Occipital lobe (tissue), 2 donors: ENCODE data around the gene NDUFA6. TPM values are rescaled to one million over a fixed set of nuclear protein-coding genes. Genes with fewer than 3 reads are reported as not detected.
A peak's percentile ranks its signal among the peaks of the same experiment; 100 is the strongest.
"Not testable (repeated sequence)": the region's sequence is repeated elsewhere in the genome, so short reads cannot be mapped to it uniquely, and the experiment has no call there.

Experiments used
- DNase-seq: peaks from one replicate; lab custom pipeline; 2025; lab: John Stamatoyannopoulos, UW
- total RNA-seq: library from RNA; depleted of rRNA; stranded (reverse); fragments of >200 nt; gene quantifications from one replicate; pipeline ENCODE4 v1.2.3, GENCODE V29; 2014

NDUFA6 gene
- 34.3 TPM for total RNA-seq

DNA sequence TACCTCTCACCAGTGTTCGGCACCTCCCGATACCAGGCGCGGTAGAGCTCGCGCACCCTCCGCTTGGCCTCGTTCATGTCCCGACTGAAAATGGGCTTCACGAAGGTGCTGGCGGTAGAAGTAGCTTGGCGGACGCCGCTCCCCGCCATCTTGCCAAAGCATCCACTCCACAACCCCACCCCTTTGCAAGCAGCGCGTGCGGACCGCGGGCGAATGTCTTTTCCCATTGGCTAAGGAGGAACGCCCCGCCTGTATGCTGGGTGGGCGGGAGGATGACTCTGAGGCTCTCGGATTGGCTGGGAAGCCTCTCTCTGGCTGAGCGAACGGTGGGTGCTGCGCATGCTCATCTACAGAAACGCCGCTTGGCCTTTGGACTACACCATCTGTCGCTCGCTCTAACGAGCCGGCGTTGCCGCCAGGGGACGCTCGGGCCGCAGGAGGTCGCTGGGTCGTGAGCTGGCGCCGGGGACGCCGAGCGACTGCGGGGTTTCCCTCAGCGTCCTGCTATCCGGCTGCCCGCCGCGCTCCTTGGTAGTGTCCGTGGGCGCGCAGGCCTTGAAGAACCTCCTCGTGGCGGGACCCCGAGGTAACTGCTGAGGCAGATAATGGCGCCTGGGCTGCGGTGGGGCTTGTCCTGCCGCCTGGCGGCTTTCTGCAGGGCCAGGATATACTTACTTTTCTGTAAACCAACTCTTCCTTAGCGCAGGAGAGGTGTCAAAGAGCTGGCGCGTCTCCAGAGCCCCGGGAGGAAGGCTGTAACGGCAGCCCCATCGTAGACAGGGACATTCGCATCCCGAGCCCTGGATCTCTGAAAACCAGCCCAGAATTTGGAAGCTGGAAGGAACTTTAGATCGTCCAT lies at the start of gene NDUFA6:
NDUFA6 (minus strand) TSS at position 177 of the 859 bp plus-strand sequence; CDS start at position 149, 28 bp downstream.
- peak; percentile 99 for DNase-seq

DNA sequence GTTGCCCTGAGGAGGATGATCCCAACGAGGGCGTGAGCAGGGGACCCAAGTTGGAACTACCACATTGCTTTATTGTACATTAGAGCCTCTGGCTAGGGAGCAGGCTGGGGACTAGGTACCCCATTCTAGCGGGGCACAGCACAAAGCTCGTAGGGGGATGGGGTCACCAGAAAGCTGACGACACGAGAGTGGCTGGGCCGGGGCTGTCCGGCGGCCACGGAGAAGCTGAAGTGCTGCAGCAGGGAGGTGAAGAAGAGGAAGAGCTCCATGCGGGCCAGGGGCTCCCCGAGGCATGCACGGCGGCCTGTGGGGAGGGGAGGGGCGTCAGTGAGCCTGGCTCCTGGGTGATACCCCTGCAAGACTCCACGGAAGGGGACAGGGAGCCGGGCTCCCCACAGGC lies 49.6 kb upstream of the NDUFA6 start:
- not testable (repeated sequence) for DNase-seq

DNA sequence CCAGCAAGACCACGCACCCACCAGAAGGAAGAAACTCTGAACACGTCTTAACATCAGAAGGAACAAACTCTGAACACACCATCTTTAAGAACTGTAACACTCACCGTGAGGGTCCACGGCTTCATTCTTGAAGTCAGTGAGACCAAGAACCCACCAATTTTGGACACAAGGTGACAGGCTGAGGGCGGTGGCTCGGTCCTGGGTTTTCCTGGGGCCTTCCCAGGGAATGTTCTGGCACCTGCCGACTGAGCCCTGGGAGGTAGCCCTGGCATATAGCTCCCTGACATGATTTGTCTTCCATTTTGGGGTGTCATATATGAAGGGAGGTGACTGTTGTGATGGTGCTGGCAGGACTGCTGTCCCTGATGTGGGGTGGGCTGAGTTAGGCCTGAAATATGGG lies 48.9 kb upstream of the NDUFA6 start:
- not testable (repeated sequence) for DNase-seq

DNA sequence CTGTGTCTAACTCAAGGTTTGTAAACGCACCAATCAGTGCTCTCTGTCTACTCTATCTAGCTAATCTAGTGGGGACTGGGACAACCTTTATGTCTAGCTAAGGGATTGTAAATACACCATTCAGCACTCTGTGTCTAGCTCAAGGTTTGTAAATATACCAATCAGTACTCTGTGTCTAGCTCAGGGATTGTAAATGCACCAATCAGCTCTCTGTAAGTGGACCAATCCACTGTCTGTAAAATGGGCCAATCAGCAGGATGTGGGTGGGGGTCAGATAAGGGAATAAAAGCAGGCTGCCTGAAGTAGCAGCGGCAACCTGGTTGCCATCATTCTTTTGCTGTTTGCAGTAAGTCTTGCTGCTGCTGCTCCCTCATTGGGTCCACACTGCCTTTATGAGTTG lies 48.4 kb upstream of the NDUFA6 start:
- no peak for DNase-seq

DNA sequence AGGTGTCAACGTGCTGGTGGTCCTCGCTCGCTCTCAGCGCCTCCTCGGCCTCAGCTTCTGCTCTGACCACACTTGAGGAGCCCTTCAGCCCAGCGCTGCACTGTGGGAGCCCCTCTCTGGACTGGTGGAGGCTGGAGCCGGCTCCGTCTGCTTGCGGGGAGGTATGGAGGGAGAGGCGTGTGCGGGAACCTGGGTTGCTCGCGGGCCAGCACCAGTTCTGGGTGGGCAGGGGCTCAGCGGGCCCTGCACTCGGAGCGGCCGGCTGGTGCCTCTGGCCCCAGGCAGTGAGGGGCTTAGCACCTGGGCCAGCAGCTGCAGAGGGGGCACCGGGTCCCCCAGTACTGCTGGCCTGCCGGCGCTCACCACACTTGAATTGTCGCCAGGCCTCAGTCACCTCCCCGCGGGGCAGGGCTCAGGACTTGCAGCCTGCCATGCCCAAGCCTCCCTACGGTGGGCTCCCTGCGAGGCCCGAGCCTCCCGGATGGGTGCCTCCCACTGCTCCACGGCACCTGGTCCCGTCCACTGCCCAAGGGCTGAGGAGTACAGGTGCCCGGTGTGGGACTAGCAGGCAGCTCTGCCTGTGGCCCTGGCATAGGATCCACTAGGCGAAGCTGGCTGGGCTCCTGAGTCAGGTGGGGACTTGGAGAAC lies 47.7 kb upstream of the NDUFA6 start:
- DNase-seq: no peak

DNA sequence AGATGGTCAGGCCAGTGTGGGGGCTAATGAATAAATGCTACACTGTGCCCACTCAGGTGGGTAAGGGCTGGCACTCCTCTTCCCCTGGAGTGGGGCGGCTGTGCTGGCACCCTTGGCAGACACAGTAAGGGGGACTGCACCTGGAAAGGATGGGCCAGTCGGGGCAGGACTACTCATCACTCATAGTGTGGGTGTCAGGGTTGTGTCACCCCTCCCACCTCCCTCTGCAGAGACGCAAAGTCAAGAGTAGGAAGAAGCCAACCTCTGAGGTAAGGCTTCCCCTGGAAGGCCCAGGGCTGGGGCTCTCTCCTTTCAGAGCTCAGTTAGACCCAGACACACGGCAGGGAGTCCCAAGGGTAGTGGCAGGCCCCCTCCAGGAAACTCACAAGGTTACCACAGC lies 45.1 kb upstream of the NDUFA6 start:
- not testable (repeated sequence) for DNase-seq

DNA sequence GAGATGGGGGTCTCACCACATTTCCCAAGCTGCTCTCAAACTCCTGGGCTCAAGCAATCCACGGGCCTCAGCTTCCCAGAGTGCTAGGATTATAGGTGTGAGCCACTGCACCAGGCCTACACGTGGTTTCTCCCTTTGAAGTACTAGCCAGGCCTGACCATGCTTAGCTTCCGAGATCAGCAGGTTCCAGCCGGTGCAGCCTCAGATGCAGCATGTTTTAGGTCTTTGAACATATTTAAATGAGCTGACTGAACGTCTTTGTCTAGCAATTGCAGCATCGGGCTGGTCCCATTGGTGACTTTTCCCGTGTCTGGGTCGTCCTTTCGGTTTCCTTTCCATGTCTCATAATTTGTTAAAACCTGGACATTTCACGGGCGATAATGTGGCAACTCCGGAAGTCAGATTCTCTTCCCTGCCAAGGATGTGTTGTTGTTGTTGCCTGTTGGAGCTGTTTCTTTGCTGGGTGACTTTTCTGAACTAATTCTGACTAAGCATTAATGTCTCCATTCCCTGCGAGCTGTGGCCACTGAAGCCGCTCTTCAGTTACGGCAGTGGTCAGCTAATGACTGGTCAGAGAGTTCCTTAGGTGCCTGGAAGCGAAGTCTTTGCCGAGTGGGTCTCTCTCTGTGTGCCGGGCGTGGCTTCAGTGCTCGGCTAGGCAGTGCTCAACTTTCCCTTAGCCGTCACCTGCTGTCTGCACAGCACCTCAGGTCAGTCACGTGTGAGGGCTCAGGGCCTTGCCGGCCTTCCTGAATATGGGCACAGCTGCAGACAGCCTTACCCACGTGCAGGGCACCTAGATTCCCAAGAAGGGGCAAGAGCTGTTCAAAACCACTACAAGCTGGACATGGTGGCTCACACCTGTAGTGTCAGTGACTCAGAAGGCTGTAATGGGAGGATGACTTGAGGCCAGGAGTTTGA lies 43.8 kb upstream of the NDUFA6 start:
- DNase-seq: no peak

DNA sequence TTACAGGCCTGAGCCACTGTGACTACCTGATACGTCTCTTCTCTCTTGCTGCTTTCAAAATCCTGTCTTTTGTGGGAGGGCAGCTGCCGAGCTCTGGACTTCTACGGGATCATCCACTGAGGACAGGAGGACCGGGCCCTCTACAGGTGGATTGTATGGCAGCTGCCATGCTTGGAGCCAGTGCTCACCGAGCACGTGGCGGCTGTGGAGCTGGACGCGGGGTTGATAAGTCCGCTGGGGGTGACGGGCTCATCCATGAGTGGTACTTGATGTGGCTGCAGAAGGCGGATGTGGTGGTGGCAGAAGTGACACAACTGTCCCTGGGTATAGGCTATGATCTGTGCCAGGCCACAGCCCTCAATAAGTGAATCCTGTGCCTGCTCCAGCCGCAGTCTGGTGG lies 41.9 kb upstream of the NDUFA6 start:
- DNase-seq: no peak

DNA sequence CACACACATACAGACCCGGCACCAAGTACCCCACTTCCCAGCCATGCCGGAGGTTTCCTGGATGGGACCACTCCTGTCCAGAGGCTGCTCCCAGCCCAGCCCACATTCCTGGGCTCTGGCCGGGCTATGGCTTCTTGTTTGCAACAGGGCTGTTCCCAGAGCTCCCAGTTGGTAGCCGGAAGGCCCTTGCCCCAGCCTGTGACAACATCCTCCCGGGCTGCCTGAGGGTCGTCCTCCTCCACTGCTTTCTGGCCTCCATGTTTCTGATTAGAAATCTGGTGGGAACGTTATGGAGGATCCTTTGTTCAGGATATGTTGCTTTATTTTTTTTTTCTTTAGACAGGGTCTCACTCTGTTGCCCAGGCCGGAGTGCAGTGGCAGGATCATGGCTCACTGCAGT lies 41.0 kb upstream of the NDUFA6 start:
- DNase-seq: no peak

DNA sequence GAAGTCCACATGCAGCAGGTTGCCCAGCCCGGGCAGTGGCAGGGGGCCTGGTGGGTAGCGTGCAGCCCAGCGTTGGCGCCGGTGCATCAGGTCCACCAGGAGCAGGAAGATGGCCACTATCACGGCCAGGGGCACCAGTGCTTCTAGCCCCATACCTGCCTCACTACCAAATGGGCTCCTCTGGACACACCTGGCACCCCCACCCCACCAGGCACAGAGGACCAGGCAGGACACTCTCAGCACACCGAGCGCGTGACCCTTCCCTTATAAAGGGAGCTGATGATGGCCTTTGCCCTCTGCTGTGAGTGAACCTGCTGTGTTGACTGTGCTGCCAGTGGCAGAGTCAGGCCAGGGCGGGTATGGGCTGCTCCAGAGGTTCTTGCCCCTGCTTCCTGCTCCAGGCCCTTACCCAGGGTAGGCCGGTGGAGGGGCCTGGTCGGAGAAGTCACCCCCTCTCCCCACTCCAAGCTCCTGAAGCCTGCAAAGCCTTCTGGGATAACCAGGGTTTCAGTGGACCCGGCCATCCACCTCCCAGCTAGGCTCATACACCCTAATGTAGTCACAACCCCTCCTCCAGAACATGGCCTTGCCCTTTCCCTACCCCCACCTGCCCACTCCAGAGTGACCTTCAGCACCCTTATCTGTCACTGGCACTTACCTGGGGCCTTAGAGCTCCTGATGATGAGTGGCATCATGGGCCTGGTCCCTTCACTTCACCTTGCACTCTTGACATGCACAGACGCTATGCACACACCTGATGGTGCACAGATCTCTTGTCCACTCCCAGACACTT lies 40.3 kb upstream of the NDUFA6 start, which contains the start of gene CYP2D6:
CYP2D6 (minus strand) TSS at position 172 of the 793 bp plus-strand sequence; CDS start at position 153, 19 bp downstream.
- not testable (repeated sequence) for DNase-seq

DNA sequence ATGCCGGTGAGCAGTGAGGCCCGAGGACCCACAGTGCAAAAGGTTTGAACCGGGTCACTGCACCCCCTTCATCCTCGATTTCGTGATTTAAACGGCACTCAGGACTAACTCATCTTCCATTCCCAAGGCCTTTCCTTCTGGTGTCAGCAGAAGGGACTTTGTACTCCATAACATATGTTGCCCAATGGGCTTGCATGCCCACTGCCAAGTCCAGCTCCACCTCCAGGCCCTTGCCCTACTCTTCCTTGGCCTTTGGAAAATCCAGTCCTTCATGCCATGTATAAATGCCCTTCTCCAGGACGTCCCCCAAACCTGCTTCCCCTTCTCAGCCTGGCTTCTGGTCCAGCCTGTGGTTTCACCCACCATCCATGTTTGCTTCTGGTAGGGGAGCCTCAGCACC lies 39.6 kb upstream of the NDUFA6 start:
- not testable (repeated sequence) for DNase-seq

DNA sequence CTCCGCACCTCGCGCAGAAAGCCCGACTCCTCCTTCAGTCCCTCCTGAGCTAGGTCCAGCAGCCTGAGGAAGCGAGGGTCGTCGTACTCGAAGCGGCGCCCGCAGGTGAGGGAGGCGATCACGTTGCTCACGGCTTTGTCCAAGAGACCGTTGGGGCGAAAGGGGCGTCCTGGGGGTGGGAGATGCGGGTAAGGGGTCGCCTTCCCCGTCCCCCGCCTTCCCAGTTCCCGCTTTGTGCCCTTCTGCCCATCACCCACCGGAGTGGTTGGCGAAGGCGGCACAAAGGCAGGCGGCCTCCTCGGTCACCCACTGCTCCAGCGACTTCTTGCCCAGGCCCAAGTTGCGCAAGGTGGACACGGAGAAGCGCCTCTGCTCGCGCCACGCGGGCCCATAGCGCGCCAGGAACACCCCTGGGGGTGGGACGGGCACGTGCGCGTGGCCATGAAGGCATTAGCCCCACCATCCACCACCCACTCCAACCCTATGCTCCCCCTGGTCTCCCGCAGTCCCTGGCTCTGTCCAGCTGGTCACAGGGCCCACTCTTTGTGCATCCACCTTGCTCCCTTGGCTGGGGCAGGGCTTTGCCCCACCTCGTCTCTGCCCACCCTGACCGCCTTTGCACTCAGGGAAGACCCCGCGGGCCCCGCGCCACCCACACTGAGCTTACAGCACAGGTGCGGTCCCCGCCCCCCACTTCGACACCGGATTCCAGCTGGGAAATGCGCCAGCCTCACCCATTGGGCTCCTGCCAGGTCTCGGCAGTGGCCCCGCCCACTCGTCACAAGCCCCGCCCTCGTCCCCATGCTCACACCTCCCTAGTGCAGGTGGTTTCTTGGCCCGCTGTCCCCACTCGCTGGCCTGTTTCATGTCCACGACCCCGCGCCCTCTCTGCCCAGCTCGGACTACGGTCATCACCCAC lies 38.5 kb upstream of the NDUFA6 start:
- DNase-seq: not testable (repeated sequence)

DNA sequence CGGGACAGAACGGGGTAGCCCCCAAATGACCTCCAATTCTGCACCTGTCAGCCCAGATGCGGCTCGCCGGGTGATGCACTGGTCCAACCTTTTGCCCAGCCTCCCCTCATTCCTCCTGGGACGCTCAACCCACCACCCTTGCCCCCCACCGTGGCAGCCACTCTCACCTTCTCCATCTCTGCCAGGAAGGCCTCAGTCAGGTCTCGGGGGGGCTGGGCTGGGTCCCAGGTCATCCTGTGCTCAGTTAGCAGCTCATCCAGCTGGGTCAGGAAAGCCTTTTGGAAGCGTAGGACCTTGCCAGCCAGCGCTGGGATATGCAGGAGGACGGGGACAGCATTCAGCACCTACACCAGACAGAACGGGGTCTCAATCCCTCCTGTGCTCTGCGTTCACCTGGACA lies 37.4 kb upstream of the NDUFA6 start:
- not testable (repeated sequence) for DNase-seq

DNA sequence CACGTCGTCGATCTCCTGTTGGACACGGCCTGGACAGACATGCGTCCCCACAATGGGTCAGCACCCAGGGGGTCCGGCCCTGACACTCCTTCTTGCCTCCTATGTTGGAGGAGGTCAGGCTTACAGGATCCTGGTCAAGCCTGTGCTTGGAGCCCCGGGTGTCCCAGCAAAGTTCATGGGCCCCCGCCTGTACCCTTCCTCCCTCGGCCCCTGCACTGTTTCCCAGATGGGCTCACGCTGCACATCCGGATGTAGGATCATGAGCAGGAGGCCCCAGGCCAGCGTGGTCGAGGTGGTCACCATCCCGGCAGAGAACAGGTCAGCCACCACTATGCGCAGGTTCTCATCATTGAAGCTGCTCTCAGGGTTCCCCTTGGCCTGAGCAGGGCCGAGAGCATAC lies 37.0 kb upstream of the NDUFA6 start:
- no peak for DNase-seq

DNA sequence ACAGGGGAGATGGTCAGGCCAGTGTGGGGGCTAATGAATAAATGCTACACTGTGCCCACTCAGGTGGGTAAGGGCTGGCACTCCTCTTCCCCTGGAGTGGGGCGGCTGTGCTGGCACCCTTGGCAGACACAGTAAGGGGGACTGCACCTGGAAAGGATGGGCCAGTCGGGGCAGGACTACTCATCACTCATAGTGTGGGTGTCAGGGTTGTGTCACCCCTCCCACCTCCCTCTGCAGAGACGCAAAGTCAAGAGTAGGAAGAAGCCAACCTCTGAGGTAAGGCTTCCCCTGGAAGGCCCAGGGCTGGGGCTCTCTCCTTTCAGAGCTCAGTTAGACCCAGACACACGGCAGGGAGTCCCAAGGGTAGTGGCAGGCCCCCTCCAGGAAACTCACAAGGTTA lies 33.0 kb upstream of the NDUFA6 start:
- DNase-seq: not testable (repeated sequence)

DNA sequence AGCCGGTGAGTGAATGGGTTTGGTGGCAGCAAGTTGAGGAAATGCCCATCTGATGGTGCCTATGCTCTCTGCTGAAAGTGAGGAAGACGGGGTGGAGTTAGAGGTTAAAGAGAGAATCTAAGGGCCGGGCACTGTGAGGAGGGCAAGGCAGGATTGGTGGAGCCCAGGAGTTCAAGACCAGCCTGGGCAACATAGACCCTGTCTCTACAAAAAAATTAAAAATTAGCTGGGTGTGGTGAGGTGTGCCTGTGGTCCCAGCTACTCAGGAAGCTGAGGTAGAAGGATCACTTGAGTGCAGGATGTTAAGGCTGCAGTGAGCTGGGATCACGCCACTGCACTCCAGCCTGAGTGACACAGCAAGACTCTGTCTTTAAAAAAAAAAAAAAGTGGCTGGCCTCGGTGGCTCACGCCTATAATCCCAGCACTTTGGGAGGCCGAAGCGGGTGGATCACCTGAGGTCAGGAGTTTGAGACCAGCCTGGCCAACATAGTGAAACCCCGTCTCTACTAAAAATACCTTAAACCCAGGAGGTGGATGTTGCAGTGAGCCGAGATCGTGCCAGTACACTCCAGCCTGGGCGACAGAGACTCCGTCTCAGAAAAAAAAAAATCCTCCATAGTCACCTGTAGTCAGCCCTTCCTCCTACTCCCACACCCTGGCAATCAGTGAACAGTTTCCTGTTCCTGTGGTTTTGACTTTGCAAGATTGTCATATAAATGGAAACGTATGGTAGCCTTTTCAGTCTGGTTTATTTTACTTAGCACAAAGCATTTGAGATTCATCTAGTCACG lies 29.9 kb upstream of the NDUFA6 start:
- DNase-seq: not testable (repeated sequence)

DNA sequence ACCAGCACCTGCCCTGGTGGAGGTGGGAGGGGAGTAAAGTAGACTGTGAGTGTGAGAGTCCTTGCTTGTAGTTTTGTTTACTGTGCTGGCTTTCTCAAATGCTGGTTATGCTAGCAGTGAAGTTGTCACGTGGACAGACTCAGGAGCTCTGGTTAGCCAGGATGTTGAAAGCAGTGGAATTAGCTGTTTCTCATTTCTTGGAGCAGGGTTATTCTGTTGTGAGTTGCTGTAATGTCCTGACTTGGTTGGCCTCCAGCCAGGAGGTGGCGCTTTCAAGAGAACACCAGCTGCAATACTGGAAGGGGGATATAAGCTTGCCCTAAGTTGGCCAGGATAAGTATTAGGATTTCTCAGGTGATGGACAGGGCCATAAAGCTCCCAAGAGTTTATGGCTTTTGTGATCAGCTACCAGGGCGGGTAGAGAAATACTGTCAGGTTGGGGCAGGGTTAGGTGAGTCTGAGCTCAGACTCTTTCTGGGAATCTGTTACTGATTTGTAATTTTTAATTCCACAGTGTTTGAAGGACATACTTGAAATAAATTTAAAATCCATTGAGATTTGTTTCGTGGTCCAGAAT lies 26.4 kb upstream of the NDUFA6 start:
- DNase-seq: no peak

DNA sequence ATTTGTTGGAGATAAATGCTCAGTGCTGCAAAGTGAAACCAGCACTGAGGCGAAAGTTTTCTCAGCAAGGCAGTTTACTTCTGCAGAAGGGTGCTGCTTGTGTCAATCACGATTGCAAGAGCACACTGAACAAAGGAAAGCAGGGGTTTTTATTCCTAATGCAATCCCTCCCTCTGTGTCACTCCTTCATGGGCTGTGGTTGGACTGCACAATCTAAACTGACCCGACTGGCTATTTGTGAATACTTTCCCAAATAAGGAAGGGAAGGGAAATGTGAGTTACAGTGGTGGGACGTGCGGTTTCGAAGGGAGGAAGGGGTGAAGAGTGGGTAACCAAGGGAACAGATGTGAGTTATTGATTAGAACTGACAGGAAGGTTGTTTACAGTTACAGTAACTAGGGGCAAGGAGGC lies 24.9 kb upstream of the NDUFA6 start:
- not testable (repeated sequence) for DNase-seq
